ENCODE measurements around the gene CACNA1C.
"Not testable (repeated sequence)": the region's sequence is repeated elsewhere in the genome, so short reads cannot be mapped to it uniquely, and the experiment has no call there.

The CACNA1C gene

DNA sequence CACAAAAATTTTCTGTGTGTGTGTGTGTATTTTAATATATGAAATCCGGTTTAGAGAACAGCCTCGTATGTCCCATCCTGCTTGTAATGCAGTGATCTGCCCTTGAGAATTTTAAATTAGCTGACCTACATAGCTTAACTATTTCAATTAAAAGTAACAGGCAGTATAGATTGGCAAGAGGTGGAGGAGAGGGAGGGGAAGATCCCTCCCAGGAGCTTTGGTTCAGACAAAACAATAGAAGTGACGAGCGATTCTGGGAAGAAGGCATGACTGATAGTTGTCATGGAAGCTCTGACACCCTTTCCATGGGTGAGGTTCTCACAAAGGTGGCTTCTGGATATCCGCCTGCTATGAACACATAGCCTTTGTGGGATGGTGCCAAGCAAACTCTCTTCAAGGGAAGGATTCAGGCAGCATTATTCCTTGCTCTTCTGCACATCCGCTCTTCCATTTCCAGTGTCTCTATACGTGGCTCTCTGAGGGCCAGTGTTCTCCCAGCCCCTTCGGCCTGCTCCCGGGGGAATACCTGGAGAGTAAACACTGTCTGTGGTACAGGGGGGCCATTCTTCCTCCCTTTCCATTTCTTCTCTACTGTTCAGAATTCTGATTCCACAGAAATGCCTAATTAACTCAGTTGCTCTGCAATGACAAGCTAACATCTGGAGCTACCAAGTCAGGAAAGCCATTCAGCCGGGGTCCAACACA lies 182.0 kb downstream of the CACNA1C start:
- DNase-seq (ENCODE audit: low read depth) = no peak

DNA sequence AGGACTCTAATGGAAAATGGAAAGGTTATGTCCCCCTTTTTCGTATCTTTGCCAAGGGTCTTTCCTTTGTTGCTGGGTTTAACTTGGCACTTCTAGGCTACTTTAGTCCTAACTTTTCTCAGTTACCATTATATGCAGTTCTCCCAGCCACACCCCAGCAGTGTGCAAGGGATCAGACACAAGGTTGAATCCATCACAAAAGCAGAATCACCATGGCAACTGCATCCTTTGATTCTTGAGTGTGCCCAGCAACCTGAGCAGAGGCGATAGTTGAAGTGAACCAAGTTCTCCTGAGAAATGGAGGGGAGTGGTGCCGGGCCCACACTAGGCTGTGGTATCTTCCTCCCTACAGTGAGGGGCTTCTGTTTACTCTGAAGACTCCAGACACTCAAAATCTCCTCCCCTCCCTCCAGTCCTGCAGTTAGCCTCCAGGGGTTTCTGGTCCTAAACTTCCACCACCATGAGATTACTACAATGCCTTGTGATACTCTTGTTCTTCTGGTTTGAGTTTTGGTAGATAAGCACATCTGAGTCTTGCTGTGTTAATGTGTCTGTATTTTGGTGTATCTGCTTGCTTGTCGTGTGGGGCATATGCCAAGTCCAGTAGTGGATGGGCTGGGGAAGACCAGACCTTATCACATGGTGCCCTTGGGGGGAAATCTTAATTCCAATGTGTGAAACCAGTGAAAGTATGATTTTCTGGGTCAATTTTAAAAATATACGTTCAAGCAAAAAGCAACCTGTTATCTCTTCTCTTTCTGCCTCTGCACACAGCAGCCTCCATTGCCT lies 183.9 kb downstream of the CACNA1C start:
- DNase-seq (ENCODE audit: low read depth) = no peak

DNA sequence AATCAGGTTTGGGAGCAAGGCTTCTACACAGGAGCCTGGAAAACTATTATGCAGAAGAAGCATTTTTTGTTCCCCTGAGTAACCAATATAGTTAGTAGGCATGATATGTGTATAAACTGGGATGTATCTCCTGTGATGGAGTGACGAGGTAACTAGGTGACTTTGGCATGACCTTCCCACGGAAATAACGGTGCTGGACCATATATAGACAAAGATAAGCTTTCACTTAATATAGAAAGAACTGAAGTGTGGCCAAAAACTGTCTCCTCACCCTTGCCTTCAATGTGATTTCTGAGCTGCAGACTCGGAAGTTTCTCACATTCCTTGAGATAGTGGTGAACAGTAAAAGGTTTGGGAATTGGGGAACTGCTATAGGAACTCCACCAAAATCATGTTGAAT lies 185.3 kb downstream of the CACNA1C start:
- no peak for DNase-seq (ENCODE audit: low read depth)

DNA sequence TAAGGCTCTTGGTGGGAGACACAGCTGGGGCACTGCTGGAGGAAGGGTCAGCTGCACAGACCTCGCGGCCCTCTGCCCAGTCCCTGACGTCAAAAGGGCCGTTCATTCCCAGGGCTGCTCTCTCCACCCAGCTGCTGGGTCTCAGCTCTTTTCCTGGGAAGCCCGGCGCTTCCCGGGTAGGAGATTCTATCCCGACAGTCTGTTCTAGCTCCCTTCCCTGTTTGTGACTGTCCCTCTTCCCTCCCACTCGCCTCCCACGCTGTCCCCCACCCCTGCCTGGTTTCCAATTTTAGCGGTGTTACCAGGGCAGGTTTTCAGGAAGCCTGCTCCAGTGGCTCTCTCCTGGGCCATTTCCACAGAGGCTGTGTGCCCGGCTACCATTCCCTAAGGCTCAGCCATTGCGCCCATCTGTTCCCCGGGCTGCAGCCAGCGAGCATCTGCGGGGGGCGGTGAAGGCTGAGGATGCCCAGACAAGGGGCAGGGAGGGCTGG lies 186.6 kb downstream of the CACNA1C start:
- no peak for DNase-seq (ENCODE audit: low read depth)

DNA sequence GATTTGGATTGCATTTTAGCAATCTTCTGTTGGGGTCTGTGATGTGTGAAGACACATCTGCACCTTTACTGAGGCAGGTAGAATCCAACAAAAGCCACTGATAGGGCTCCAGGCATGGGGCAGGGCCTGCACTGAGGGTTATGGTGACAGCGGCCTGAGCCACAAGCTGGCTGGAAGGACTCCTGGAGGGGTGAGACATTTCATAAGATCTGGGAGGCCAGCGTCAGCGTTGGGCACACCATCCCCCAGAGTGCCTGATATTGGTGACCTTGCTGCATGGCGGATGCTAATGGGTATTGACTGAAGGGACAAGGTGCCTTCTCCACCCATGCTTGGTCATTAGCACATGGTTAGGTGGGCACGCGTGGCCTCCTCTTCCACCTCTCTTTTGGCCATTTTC lies 187.6 kb downstream of the CACNA1C start:
- DNase-seq (ENCODE audit: low read depth) = no peak

DNA sequence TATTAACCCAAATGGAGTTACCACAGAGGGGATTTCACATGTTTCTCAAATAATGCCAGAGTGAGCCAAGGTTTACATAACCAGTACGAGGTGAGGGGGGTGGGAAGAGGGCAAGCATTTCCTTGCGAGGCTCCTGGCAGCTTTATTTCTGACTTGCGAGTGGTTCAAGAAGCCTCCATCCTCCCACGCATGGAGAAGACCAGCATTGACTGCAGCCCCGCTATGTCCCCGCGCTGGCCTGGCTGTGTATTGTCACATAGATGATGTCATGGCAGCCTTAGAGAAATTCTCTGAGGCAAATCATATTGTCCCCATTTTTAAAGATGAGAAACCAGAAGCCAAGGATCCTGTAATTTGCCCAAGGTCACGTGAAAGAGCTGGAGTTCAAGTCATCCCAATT lies 188.2 kb downstream of the CACNA1C start:
- no peak for DNase-seq (ENCODE audit: low read depth)

DNA sequence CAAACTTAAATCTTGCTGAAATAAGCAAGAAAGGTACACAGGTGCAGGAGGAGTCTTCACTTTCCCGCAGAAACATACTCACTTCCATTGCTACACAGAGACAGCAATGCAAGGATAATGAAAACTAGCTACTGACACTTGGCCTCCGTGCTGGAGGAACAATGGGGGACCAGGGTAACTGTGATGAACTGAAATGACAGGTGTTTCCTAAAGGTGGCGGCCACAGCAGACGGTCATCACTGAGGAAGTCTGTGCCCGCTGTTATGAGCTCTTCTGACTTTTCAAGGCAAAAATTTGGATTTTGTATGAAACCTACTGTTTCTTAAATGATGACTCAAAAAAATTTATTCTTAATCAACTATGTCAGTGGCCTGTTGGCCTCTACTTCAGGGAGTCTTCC lies 189.4 kb downstream of the CACNA1C start:
- DNase-seq (ENCODE audit: low read depth) = no peak

DNA sequence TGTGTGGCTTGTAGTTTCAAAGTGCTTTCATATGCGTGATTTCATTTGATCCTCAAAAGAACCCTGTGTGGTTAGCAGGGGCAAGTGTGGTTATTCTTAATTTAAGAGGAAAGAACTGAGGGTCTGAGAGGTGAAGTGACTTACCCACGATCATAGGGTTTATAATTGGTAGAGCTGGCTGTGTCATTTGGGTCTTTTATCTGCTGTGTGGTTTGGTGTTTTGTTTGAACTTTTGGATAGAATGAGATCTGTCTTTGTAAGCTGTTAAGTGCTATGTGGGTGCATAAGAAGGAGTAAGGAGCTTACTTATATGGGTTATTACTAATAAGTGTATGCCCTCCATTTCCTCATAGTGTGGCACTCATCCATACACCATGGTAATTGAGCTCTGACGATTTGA lies 190.0 kb downstream of the CACNA1C start:
- no peak for DNase-seq (ENCODE audit: low read depth)

DNA sequence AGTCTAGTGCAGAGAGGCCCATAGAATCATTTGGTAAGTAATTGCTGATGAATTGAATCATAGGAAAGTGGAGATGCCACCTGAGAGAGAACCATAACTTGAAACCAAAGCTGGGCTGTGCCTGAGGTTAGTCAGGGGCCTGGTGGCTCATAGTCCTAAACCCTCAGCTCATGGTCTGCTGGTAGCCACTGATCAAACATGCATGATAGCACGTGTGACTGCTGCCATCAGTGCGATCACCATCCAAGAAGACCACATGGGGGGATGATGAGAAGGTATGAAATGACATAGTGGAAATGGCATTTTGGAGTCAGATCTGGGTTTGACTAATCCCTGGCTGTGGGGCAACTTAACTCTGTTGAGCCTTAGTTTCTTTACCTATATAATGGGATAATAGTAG lies 190.5 kb downstream of the CACNA1C start:
- no peak for DNase-seq (ENCODE audit: low read depth)

DNA sequence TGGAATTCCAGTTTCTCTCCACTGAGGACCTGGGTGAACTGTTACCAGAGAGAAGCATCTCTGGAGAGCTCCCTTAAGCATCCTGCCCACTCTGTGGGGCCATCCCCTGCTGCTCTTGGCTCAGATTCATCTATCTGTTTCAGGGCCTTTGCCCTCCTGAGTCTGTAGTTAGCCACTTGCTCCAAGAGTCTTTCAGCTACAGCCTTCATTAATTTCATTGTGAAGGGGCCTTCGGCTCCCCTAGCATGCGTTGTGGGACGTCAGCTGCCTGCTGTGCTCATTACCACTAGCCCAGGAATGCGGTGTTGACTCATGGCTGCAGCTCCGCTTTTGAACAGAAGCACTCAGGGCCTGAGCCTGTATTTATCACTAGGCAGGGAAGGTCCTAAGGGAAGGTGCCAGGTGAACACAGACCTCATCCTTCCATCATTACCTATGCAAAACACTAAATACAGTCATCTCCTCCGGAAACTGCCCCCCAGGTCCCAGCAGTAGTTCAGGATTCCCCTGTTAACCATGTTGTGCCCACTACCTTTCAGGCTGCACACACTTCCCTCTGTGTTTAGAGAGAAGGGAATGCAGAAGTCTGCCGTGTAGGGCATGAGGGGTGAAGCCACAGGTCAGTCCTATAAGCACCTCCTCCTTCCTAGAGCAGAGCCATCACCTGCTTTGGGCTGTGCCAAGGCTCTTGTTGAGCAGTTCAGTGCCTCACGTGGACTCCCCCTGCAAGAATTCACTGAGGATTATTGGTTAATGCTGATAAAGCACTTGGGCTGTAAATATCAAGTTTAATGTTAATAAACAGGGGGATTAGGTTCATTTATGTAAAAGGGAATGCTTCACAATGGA lies 191.4 kb downstream of the CACNA1C start:
- no peak for DNase-seq (ENCODE audit: low read depth)

DNA sequence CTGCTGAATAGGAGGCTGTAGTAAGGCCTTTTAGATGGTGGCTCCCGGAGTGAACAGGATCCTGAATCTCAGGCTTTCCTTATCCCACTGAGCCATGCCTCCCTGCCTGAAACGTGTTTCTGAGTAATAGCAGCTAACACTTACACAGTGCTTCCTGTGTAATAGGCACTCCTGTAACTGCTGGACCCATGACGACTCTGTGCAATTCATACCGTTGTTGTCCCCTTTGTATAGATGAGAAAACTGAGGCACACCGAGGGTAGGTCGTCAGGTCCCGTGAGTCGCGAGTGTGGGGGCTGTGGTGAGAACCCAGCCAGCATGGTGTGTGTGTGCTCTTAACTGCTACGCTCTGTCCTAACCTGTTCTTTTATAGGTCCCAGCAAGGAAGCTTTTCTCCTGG lies 193.6 kb downstream of the CACNA1C start:
- no peak for DNase-seq (ENCODE audit: low read depth)

DNA sequence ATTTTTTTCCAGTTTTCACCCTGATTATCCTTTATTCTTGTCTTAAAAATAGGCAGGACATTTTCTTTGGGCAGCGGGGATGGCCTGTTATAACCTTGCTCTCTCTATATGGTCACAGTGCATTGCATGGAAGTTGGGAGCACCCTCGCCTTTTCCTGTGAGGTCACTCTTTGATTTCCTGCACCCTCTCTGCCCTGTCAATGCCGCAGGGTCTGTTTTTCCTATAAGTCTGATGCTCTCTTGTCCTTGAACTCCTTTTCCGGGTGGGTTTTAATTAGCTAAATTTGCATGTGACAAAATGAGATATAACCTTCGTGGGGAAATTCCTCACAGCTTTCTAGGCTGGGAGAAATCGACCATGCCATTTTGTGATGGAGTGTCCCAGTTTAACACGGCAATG lies 194.3 kb downstream of the CACNA1C start:
- DNase-seq (ENCODE audit: low read depth) = no peak

DNA sequence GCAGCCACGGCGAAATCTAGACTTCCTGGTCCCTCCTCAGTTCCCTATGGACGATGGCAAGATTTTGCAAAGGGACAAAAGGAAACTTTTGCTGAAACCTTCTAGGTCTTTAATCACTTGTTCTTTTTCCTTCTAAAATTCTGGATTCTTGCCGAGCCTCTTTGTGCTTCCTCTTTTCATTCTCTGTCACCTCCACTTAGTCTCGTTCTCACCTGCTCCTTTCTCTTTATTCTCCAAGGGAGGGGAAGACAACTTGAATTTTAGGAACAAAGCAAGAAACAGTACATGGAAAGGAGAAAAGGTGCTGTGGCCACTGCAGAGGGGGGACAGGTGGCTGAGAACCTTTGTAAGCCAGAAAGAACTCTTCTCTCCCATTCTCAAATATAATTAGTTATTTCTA lies 194.8 kb downstream of the CACNA1C start:
- no peak for DNase-seq (ENCODE audit: low read depth)

DNA sequence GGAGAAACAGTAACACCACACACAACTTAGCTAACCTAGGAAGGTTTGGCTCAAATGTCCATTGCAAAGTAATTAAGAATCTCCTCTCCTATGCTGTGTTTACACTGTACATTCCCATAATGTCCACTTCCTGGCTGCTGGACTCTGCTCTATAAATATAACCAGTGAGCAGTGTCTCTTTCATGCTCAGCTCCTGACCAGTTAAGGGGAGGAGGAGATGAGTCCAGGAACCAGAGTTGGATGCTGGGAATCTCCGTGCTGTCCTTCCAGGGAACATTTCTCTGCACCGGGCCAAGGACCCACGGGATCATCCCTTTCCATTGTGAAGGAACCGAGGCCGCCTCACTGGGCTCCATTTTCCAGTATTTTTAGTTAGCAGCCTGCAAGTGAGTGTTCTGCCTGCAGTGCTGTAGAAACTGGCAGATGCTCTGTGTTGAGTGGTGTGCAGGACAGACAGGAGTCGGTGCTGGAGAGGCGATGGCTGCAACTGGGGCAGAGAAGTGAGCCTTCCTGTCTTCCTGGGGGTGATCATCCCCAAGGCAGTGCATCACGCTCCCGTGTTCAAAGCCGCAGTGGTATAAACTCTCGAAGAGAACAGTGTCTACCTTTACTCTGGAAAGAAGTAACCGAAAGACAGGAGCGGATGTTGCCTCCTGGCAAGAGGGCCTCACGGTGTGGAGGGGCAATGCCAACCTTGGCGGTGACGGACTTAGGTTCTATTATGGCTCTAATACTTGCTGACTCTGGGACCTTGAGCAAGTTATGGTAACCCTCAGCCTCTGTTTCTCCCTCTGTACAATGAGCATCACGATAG lies 195.5 kb downstream of the CACNA1C start:
- DNase-seq (ENCODE audit: low read depth) = no peak

DNA sequence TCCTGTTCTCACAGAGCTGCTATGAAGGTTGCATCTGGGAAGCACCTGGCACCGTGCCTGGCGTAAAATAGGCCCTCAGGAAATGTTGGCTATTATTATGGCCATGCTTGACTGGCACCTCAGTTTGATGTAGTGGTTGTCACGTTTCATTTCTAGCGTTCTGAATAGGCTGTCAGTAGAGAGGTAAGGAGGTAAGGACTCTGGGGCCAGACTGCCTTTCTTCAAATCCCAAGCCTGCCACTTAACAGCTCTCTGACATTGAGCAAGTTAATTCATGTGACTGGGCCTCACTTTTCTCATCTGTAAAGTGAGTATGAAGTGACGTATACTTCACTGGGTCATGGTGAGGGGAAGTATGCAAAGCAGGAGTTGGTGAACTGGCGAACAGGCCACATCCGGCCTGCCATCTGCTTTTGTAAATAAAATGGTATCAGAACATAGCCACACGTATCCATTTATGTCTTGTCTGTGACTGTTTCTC lies 196.2 kb downstream of the CACNA1C start:
- DNase-seq (ENCODE audit: low read depth) = no peak

DNA sequence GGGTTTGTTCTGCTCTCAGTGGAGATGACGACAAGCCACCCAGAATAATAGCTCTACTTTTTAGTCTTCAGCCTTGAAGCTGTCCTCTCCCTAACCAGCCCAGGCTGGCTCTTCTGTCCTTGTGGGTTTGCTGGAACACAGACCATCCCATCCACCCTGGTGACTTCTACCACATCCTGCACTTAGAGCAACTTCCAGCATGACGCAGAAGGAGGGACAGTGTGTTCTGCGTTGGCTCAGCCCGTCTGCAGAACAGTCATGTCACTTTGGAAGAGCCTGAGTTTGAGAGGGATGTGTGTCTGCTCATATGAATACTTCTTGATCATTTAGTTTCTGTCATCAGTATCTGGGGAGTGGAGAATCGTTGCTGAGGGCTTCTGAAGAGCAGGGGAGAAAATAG lies 198.0 kb downstream of the CACNA1C start:
- DNase-seq (ENCODE audit: low read depth) = no peak

DNA sequence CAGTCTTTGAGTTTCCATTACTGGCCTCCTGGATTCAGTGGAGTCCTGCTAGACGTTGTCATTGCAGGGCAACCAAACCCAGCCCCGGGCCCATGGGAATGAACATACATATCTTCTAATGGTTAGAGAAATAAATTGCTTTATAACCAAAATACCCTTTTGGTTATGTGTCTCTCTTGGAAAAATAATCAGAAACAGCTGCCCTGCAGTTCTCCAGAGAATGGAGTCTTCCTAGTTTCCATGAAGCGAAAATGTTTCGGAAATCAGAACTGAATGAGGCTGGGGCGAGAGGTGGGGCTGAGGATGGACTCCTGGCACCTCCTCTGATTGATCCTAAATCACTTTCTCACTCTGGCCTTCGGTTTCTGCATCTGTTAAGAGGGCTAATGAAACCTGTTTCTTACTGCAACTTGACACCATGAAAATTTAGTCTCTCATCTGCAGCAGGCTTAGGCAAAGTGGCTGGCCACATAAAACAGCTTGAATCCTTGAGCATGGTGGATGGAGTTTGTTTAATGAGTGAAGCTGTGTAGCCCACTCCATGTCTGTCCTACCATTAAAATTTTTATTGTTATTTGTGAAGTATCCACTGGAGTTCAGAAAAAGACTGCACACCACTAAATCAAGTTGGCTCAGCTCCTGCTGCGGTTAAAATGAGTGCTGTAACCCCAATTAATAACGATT lies 198.9 kb downstream of the CACNA1C start:
- no peak for DNase-seq (ENCODE audit: low read depth)

DNA sequence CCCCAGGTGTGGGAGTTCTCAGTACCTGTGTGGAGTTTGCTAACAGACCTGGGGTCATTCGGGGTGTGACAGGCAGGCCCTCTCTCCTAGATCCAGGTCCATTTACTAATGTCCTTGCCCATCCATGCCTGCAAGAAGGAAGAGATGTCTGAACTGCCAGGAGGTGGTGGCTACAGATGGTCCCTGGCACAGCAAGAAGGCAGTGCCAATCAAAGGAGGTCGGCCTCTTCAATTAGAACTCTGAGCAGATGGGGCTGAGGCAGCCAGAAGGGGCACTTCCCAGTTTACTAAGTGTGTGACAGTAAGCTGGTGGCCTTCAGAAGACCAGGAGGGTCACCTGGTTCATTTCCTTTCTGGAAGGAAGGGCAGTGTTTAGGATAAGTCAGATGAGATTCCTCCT lies 202.5 kb downstream of the CACNA1C start:
- DNase-seq (ENCODE audit: low read depth) = no peak

DNA sequence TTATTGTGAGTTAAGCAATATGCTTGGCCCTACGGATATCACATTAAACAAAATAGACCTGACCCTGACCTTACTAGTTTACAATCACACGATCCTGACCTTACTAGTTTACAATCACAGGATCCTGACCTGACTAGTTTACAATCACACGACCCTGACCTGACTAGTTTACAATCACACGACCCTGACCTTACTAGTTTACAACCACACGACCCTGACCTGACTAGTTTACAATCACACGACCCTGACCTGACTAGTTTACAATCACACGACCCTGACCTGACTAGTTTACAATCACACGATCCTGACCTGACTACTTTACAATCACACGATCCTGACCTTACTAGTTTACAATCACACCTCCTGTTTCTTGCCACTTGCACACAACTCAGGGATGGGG lies 202.9 kb downstream of the CACNA1C start:
- DNase-seq (ENCODE audit: low read depth) = not testable (repeated sequence)

DNA sequence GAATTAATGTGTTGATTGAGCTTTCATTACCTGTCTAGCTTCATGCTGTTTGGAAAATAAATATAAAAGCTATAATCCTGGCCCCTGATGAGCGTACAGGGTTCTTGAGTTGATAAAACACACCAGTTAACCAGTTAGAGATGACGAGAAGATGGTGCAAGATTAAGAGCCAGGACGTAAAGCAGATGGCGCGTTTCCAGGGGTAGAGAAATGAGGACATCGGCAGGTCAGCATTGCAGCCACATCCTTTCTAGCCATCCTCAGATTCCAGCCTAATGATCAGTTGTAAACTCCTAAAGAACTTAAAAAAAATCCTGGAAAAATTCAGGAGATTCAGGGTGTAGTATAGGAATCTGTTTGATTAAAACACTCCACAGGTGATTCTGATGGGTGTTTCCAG lies 203.7 kb downstream of the CACNA1C start:
- no peak for DNase-seq (ENCODE audit: low read depth)

DNA sequence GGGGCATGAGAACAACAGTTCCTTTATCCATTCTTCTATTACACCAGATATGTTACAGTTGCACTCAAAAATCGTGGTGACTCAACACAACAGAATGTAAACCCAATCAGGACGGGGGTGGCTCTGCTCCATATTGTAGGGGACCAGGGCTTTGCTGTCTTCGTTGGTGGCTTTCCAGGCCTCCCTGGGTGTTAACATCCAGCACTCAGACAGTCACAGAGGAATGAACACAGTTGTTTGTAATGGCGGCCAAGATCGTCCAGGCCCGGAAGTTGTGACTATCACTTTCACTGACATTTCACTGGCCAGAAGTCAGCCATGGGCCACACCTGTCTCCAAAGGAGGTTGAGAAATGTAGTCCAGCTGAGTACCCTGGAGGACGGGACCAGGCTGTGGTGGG lies 204.1 kb downstream of the CACNA1C start:
- no peak for DNase-seq (ENCODE audit: low read depth)

Measured in activated T-cell treated with anti-CD3 and anti-CD28 coated beads for 48 hours (primary cell).